ENCODE data around the gene CLDN10.

- no peak for TF ChIP-seq CTCF (IDR thresholded peaks at IDR 0.05; ENCODE audit: extremely low read depth in 1 of 2, insufficient read depth in 1 of 2, low read depth in 1 of 2, low read length in 2 of 2)
- TF ChIP-seq FOS (IDR thresholded peaks at IDR 0.05; ENCODE audit: borderline replicate concordance, insufficient read depth, low read length), result no peak
- TF ChIP-seq EZH2 (IDR thresholded peaks at IDR 0.05; ENCODE audit: borderline replicate concordance, low read depth, low read length, severe bottlenecking), result no peak
- no peak for TF ChIP-seq POLR2AphosphoS5 (IDR thresholded peaks at IDR 0.05; ENCODE audit: insufficient read depth, low read depth, low read length)
- TF ChIP-seq MAX (IDR thresholded peaks at IDR 0.05; ENCODE audit: insufficient read depth, insufficient read length), result no peak
- TF ChIP-seq MYC (IDR thresholded peaks at IDR 0.05; ENCODE audit: low read depth, low read length), result no peak
- TF ChIP-seq POLR2A (IDR thresholded peaks at IDR 0.05; ENCODE audit: low read depth, low read length), result no peak
- TF ChIP-seq GATA2 (IDR thresholded peaks at IDR 0.05; ENCODE audit: insufficient read depth, insufficient read length, low read depth, low read length), result no peak
These were observed 17.5 kb downstream of the CLDN10 start for GRCh38 chr13:95570016-95570415.

All from endothelial cell of umbilical vein (primary cell).